NCI-H1417 (cell line): Measurements from ENCODE around the gene CDH4.
A peak's percentile ranks its signal among the peaks of the same experiment; 100 is the strongest.

Source experiments
- DNase-seq, 3 experiments: peaks; one replicate each; lab custom pipeline; 2025; lab: John Stamatoyannopoulos, UW

Gene CDH4

GRCh38 chr20:61692479-61692878, 440.4 kb downstream of the CDH4 start:
- no peak for DNase-seq

GRCh38 chr20:61693055-61693600, 441.1 kb downstream of the CDH4 start:
- no peak for DNase-seq

DNA sequence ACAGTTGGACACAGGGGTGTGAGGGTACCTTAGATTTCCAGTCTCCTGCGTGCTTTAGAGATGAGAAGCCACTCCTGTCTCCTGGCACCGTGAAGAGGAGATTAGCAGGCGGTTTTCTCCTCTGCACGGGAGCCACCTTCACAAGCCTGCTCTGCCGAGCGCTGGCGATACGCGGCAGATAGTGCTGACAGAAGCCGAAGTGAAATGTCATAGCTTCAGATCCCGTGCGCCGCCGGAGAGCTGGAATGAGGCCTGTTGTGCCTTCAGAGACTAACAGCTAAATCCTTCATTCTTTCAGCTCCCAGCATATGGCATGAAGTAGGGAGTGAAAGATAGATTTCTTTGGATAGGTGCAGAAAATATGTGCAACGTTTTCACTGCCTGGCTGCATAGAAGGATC, 442.6 kb downstream of the CDH4 start:
- peak in 1 of 3 experiments; percentile 40 for DNase-seq

DNA sequence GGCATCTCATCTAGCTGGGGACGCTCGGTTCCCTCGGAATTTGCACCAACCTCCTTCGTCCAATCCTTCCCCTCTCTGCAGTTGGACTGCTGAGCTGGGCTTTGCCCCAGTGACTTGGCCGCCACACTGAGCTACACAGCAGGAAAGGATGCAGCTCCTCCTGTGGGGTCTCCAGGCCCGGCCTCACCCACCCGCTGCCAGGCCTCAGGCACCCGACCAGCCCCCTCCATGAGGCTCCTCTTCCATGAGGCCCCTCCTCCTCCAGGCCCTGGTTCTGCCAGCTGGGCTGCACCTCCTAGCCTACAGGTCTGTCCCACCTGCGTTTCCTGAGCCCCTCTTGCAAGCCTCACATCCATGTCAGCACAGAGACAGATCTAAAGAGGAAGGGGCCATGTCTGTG, 443.7 kb downstream of the CDH4 start:
- DNase-seq, result no peak

DNA sequence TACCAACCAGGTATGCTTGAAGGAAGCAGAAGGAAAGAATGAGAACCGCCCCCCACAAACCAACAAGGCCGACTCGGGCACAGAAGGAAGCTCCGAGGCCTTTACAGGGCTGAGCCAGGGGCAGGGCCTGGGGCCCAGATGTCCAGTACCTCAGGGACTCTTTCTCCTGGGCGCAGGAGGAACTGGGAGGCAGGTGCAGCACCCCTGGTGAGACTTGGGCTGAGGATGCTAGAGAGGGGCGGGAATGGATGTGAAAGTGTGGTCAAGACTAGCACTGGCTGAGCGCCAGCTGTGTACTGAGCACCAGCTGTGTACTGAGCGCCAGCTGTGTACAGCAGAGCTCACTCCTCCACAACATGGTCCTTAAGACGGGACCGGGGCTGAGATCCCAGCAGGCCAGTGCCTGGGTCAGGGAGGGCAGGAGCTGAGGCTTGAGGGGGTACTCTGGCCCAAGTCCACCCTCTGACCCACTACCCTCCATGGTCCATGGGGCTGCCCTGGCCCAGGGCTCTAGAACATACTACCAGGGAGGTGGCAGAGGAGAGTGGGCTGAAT, 444.2 kb downstream of the CDH4 start:
- DNase-seq, result no peak

GRCh38 chr20:61697666-61698597, 445.9 kb downstream of the CDH4 start:
- DNase-seq, result no peak

DNA sequence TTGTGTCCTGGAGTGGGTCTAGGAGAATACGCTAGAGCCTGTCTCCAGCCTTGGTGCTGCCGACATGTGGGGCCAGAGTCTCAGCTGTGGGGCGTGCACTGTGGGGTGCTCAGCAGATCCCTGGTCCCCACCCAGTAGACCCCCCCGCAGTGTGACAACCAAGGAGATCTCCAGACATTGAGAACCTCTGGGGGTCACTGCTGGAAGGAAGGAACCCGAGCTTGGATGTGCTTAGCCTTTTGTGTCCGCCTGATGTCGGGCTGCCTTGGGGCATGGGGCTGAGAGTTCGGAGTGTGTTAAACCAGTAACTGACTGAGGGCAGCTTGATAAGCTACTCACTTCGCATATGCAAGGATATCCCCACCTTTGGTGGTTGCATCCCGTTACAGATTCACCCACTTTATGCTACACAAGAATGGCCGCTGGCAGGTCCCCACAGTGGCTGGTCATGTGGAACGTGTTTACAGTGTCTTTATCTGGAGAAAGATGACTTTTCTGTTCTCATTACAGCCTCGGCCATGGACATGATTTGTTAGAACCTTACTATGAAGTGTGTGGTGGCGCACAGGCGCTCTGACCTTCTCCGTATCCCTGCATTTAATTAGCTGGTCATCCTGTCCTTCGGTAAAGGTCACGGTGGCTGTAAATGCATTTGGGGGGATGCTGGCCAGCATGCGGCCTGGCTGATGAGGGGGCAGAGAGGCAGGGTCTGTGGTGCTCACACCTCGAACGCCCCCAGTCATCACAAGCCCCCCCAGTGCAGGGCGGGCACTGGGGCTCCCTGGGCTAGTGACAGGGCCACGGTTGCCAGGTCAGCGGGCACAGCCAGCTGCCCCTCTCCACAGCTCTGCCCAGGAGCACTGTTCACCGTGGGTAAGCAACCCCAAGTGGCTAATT, 446.8 kb downstream of the CDH4 start:
- no peak for DNase-seq

- DNase-seq, result peak in 1 of 3 experiments; percentile 51
Measured at GRCh38 chr20:61699495-61700374, 447.7 kb downstream of the CDH4 start.

GRCh38 chr20:61700595-61701140, 448.6 kb downstream of the CDH4 start:
- DNase-seq, result no peak

DNA sequence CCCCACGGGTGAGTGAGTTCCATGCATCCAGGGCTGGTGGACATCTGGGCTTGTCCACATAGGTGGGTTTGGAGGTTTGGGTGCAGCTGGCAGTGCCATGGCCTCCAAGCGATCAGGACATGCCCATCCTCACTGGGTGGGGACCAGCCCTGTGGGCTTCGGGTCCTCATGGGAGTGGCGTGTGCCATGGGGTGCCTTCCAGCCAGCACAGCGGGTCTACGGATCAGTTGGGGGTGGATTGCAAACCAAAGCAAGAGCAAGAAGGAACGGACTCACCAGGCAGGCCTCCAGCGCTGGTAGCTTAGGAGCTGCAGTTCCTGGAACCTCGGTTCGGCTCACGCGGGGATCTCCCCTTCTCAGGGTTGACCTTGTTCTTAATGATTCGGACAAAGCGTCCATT, 449.3 kb downstream of the CDH4 start:
- no peak for DNase-seq

GRCh38 chr20:61701802-61702201, 449.7 kb downstream of the CDH4 start:
- no peak for DNase-seq

GRCh38 chr20:61702246-61702645, 450.2 kb downstream of the CDH4 start:
- DNase-seq, result no peak

GRCh38 chr20:61704661-61705060, 452.6 kb downstream of the CDH4 start:
- DNase-seq, result no peak

GRCh38 chr20:61705386-61706258, 453.6 kb downstream of the CDH4 start:
- no peak for DNase-seq

DNA sequence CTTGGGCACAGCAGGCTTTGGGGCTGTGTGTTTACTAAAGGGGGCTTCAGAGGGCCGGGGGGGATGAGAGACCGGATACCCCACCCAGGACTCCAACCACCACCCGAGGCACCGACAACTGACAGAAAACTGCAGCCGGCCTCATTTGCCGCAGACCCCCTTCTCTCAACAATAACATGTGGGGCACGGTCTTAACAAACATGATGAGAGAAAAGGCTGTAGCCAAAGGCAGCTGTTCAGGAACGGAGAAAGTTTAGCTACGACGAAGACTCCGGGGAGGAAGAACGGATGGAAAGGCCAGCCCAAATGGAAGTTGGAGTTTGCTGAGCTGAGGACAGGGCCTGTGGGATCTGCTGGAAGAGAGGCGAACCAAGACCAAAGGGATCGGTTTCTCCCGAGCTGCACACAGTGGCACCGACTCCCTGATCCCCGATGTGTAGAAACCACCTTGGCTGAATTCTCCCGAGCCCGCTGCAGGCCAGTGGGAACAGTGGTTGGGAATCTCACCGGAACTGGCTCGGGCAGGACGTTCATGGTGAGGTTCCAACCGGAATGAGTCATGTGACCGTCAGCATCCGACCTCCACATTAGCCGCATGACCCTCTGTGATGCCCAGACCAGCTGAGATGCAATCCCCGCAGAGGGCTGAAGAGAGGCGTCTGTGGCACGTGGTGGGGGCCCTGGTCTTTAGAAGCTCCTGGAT, 454.3 kb downstream of the CDH4 start:
- no peak for DNase-seq

DNA sequence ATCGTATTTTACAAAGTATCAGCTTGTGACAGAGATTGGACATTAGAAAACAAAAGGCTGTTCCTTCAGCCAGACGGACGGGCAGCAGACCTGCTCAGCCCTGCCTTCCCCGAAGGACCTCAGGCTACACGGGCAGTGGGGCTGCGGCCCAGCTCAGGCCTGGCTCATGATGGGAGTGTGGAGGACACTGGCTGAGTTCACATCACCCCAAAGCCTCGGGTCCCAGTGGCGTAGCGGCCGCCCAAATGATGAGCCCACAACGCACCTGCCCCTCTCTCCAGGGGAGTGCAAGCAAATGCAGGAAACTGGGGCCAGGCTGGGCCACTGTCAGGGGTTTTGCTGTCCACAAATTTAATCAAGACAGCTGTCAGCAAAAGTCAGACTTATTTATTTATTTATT, 456.8 kb downstream of the CDH4 start:
- DNase-seq, result no peak

GRCh38 chr20:61710108-61710507, 458.0 kb downstream of the CDH4 start:
- no peak for DNase-seq

DNA sequence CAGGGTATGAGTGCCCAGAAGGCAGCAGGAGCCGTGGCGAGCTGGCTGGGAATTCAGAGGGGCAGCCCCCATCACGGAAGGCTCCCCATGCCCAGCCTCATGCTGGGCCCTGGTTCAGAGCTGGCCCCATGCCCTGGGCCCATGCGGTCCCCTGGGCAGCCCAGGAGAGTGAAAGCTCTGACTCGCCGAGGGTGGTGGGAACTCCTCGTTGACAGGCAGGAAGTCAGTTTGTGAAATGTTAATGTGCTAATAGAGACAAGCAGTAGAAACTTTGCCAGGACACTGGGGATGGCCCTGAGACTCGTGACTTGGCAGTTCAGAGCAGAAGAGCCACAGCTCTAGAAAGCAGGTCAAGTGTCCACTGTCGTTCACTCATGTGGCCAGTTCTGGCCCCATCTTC, 460.6 kb downstream of the CDH4 start:
- no peak for DNase-seq

DNA sequence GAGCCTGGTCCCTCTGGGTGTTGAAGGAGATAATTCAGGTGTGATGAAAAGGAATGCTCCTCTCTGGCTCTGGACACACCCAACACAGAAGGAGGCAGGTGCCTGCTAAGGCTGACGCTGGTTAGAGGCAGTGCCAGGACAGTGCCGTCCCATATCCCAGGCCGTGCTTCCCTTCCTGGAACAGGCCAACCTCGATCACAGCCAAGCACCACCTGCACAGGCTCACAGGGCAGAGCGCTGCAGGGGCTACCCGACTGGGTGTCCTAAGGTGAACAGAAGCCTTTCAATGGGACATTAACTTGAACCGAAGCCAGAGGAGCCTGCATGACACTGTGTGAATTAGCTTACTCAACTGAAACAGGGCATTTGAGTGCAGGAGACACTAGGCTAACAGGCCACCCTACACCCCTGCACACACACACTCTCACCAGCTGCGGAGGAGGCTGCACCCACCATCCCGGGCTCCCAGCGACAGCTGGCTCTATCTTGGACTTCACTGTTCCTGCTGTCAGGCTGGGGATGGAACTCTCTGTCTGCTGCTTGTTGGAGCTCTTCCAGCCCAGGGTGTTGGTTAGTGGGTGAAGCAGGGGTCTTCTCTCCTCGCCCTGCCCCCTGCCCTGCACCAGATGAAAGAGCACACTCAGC, 466.4 kb downstream of the CDH4 start:
- DNase-seq, result no peak
